ENCODE measurements around the gene ZCCHC10.
"Not testable (repeated sequence)": the region's sequence is repeated elsewhere in the genome, so short reads cannot be mapped to it uniquely, and the experiment has no call there.

Gene ZCCHC10

GRCh38 chr5:132998556-132998955, 27.8 kb downstream of the ZCCHC10 start:
- H3K4me3 ChIP-seq (ENCODE audit: low read depth, low read length): no peak overlapping the region
- no peak for TF ChIP-seq CTCF (IDR thresholded peaks at IDR 0.05; ENCODE audit: borderline replicate concordance, insufficient read depth, low read depth, low read length)

DNA sequence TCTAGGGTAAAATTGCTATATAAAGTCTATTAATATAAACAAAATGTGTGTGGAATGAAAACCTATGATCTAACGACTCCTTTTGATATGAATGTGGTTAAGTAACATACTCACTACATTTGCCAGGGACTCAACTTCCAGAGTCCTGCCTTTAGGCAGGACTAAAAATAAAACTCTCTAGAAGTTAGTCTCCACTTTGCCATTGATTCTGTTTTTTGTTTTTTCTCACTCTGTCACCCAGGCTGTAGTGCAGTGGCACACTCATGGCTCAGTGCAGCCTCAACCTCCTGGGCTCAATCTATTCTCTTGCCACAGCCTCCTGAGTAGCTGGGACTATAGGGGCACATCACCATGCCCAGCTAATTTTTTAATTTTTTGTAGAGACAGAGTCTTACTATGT, 30.0 kb downstream of the ZCCHC10 start:
- no peak overlapping the region for H3K4me3 ChIP-seq (ENCODE audit: low read depth, low read length)
- TF ChIP-seq CTCF (IDR thresholded peaks at IDR 0.05; ENCODE audit: borderline replicate concordance, insufficient read depth, low read depth, low read length): no peak

DNA sequence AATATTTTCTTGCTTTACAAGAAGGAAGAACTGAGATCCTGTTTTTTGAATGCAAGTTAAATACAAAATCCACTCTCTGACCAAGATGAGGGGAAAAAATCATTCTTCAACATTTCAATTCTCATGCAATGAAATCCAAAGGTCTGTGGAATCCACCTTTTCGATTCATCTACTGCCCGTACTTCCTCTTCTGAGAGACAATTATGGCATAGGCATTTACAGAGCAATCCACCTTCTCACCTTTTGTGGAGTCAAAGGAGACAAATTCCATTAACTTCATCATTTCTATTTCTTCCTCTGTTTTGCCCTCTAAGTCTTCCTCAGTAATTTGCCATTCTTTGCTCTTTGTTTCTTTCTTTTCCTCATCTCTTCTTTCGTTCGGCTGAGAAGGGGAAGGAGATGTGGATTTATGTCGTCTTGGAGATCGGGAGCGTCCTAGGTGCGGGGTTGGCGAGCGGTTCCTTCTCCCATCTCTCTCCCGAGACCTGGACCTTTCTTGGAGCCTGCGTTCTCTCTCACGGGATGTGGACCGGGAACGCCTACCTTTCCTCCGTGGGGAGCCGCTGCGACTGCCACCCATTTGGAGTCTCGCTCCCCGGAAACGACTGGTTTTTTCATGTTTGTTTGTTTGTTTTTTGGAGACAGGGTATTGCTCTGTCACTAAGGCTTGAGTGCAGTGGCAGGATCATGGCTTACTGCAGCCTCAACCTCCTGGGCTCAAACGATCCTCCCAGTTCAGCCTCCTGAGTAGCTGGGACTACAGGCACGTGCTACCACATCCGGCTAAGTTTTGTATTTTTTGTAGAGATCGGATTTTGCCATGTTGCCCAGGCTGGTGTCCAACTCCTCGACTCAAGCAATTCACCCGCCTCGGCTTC, 38.6 kb downstream of the ZCCHC10 start:
- TF ChIP-seq CTCF (IDR thresholded peaks at IDR 0.05; ENCODE audit: borderline replicate concordance, insufficient read depth, low read depth, low read length): no peak
- no peak overlapping the region for H3K4me3 ChIP-seq (ENCODE audit: low read depth, low read length)

DNA sequence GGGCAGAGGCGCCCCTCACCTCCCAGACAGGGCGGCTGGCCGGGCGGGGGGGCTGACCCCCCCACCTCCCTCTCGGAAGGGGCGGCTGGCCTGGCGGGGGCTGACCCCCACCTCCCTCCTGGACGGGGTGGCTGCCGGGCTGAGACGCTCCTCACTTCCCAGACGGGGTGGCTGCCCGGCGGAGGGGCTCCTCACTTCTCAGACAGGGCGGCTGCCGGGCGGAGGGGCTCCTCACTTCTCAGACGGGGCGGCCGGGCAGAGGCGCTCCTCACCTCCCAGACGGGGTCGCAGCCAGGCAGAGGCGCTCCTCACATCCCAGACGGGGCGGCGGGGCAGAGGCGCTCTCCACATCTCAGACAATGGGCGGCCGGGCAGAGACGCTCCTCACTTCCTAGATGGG, 43.4 kb downstream of the ZCCHC10 start:
- not testable (repeated sequence) for H3K4me3 ChIP-seq (ENCODE audit: low read depth, low read length)

DNA sequence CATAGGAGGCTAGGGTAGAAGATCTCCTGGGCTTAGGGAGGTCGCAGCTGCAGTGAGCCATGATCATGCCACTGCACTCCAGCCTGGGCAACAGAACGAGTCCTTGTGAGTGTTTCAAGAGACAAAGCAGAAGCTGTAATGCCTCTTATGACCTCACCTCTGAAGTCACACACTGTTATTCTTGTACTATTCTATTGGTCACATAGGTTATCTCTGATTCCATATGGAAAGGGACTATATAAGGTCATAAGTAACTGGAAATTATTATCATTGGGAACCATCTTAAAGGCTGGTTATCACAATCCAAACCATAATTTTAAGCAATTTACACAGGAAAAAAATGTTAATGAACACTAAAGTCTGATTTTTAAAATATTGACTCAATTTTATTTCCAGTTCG, 45.1 kb downstream of the ZCCHC10 start:
- TF ChIP-seq CTCF (IDR thresholded peaks at IDR 0.05; ENCODE audit: borderline replicate concordance, insufficient read depth, low read depth, low read length): no peak

DNA sequence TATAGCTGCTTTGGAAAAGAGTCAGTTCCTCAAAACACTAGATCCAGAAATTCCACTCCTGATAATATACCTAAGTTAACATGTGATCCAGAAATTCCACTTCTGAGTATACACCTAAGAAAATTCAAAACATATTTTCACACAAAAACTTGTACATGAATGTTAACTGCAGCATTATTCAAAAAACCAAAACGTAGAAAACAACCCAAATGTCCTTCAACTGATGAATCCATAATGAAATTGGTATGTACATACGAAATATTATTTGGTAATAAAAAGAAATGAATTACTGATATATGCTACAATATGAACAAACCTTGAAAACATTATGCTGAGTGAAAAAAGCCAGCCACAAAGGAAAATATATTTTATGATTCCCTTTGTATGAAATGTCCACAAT, 46.4 kb downstream of the ZCCHC10 start:
- no peak for TF ChIP-seq CTCF (IDR thresholded peaks at IDR 0.05; ENCODE audit: borderline replicate concordance, insufficient read depth, low read depth, low read length)
- no peak overlapping the region for H3K4me3 ChIP-seq (ENCODE audit: low read depth, low read length)

More for the DNA sequence above, 45.1 kb downstream of the ZCCHC10 start:
- H3K4me3 ChIP-seq (ENCODE audit: low read depth, low read length): no peak overlapping the region

DNA sequence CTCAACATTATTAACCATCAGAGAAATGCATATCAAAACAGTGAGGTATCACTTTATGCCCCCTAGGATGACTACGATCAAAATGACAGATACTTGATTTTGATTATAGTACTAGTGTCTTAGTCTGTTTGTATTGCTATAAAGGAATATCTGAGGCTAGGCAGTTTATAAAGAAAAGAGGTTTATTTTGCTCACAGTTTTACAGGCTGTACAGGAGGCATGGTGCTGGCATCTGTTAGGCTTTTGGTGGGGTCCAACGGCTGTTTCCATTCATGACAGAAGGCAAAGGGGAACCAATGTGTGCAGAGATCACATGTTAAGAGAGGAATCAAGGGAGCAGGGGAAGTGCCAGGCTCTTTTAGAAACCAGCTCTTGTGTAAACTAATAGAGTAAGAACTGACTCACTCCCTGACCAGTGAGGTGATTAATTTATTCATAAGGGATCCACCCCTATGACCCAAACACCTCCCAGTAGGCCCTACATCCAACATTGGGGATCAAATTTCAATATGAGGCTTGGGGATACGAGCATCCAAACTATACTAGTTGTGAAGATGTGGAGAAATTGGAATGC, 46.9 kb downstream of the ZCCHC10 start:
- no peak for TF ChIP-seq CTCF (IDR thresholded peaks at IDR 0.05; ENCODE audit: borderline replicate concordance, insufficient read depth, low read depth, low read length)
- no peak overlapping the region for H3K4me3 ChIP-seq (ENCODE audit: low read depth, low read length)

Measured in GM12875 (cell line).